Heart left ventricle (tissue), 13 donors: ENCODE results near the gene RANBP3.

Experiments
- CTCF ChIP-seq, 12 donors: fragments of 200-600 bp; sonication (generic) in 4 of 12; IDR thresholded peaks; one replicate each; pipeline versions ENCODE4 v1.5.0 to v1.8.0; 2018 to 2022; ENCODE audit warnings: antibody characterized with exemption in 12 of 12, mild to moderate bottlenecking in 5 of 12
- POLR2A ChIP-seq, 2 donors: fragments of 450-650 bp; IDR thresholded peaks; one replicate each; pipeline ENCODE4 v1.6.1; 2017; ENCODE audit warnings: antibody characterized with exemption in 2 of 2, mild to moderate bottlenecking in 2 of 2, moderate library complexity in 2 of 2
- donor health status: ischemic (EF 13 %, LVEDD 7.1; RV severe dilation, severe dysfunction).
- donor health status: DM: no; HTN: yes; CAD: no.
- donor health status: DM: no; HTN: no; CAD: no.
- donor health status: ischemic (EF 25% LVEDD 6.9; RV normal size, moderate dysfunction).
- donor health status: ischemic (EF 25% LVEDD 5.7; RV mildly dilated, moderate dysfunction).
- donor health status: ischemic (EF 35%, LVEDD 5.7; RV mildly dilated, moderate dysfunction).
- donor health status: nonischemic (EF 11% LVEDD 7.7; RV severe dilation, severe dysfunction).
- donor health status: DM: yes; HTN: yes; CAD: no.
- donor health status: PGD.
- donor health status: ischemic (EF 29% LVEDD 5.4; RV normal size, mild dysfunction).
- donor health status: nonischemic (EF 23%, LVEDD 6.1; RV moderate dilation, normal function).

GRCh38 chr19:5952193-5953029 lies 25.5 kb downstream of the RANBP3 start:
- TF ChIP-seq CTCF (IDR thresholded peaks at IDR 0.05) (no peak), POLR2A (IDR thresholded peaks at IDR 0.05) (no peak)
